CD4-positive, alpha-beta T cell (primary cell): ENCODE results near the gene TMEM131. TPM values are rescaled to one million over a fixed set of nuclear protein-coding genes. Genes with fewer than 3 reads are reported as not detected.

Source experiments
- ATAC-seq: fragments of 200-7000 bp; cut with Tn5 transposase; one replicate; pipeline ENCODE4 v1.10.0; 2022; ENCODE audit warnings: mild to moderate bottlenecking; ENCODE audit not compliant: poor library complexity
- CTCF ChIA-PET: fragments of 350-600 bp; sonication (Branson Sonifier 250); formaldehyde crosslinking; loops from one replicate; lab custom pipeline; 2021; ENCODE audit warnings: antibody characterized with exemption, inconsistent platforms; lab: Charles Lee
- POLR2A ChIA-PET: fragments of 350-600 bp; sonication (Branson Sonifier 250); formaldehyde crosslinking; loops from one replicate; lab custom pipeline; 2021; ENCODE audit warnings: antibody characterized with exemption, inconsistent platforms; lab: Charles Lee
- DNase-seq, 14 experiments: peaks; one replicate each; pipeline ENCODE4 v3.0.0-alpha.2; 2013 to 2020; ENCODE audit warnings: mixed read lengths in 2 of 14
- H3K27ac ChIP-seq, 2 donors: one replicate each; pipeline versions ENCODE4 v1.5.1 to v1.7.0; 2013; ENCODE audit warnings: low read length in 2 of 2, low read depth in 1 of 2, mild to moderate bottlenecking in 1 of 2
- H3K27me3 ChIP-seq, 2 experiments: 1 replicate in 1 of 2; 2 replicates in 1 of 2; pipeline versions ENCODE4 v1.6.1 to v1.7.0; 2013; ENCODE audit warnings: low read length in 2 of 2, control low read depth in 1 of 2, mild to moderate bottlenecking in 1 of 2, moderate library complexity in 1 of 2; ENCODE audit not compliant: insufficient read depth in 2 of 2, control insufficient read depth in 1 of 2
- H3K36me3 ChIP-seq: one replicate; pipeline ENCODE4 v1.6.1; 2013; ENCODE audit warnings: low read length, control low read depth; ENCODE audit not compliant: insufficient read depth
- H3K4me1 ChIP-seq: one replicate; pipeline ENCODE4 v1.6.1; 2013; ENCODE audit warnings: low read length, control low read depth; ENCODE audit not compliant: insufficient read depth
- H3K4me3 ChIP-seq: one replicate; pipeline ENCODE4 v1.5.1; 2013; ENCODE audit warnings: mild to moderate bottlenecking, low read length, moderate library complexity
- H3K9me3 ChIP-seq, 2 experiments: 1 replicate in 1 of 2; 2 replicates in 1 of 2; pipeline versions ENCODE4 v1.6.1 to v1.7.0; 2013; ENCODE audit warnings: low read length in 2 of 2, mild to moderate bottlenecking in 2 of 2, control low read depth in 1 of 2, moderate library complexity in 1 of 2; ENCODE audit not compliant: control insufficient read depth in 1 of 2, insufficient read depth in 1 of 2
- H3K27ac Mint-ChIP-seq: one replicate; pipeline ENCODE4 v1.8.0; 2020; ENCODE audit warnings: mixed read lengths
- H3K27me3 Mint-ChIP-seq: one replicate; pipeline ENCODE4 v1.8.0; 2021; ENCODE audit warnings: mixed read lengths
- H3K36me3 Mint-ChIP-seq: one replicate; pipeline ENCODE4 v1.8.0; 2021; ENCODE audit warnings: low read depth, mixed read lengths
- H3K4me1 Mint-ChIP-seq: one replicate; pipeline ENCODE4 v1.8.0; 2021; ENCODE audit warnings: low read depth, mixed read lengths
- H3K4me3 Mint-ChIP-seq: one replicate; pipeline ENCODE4 v1.8.0; 2020; ENCODE audit warnings: mild to moderate bottlenecking, mixed read lengths
- H3K9me3 Mint-ChIP-seq: one replicate; pipeline ENCODE4 v1.8.0; 2020; ENCODE audit warnings: mixed read lengths
- CTCF ChIP-seq: fragments of 200-600 bp; IDR thresholded peaks from one replicate; pipeline ENCODE4 v1.8.0; 2022; ENCODE audit warnings: antibody characterized with exemption, mild to moderate bottlenecking
- intact Hi-C, 2 experiments: fragments of 100-400 bp; cut with DNase I in 1 of 2; cut with micrococcal nuclease in 1 of 2; formaldehyde crosslinking; loops; one replicate each; pipeline versions ENCODE4 v1.15.1 to v1.9.0; 2023 to 2025; cut with DNase I, micrococcal nuclease
- total RNA-seq, 174 experiments: library from RNA in 2 of 174; stranded (reverse) in 2 of 174; gene quantifications; one replicate each; pipeline ENCODE4 v1.2.3 and lab custom pipeline; 2021 to 2026

Gene TMEM131
- total RNA-seq, 2 experiments from 2014 or later: 29.2 to 33.6 TPM

- Mint-ChIP-seq H3K27ac (no peak overlapping the region), H3K9me3 (peaks cover 5% of the 10 kb centered on the region), H3K36me3 (no peaks in the 10 kb centered on the region), H3K4me3 (no peak overlapping the region), H3K27me3 (peaks cover 9% of the 10 kb centered on the region), H3K4me1 (no peaks in the 10 kb centered on the region)
- H3K27me3 ChIP-seq: peaks cover 0 to 8% of the 10 kb centered on the region in 2 experiments
- no peak for ATAC-seq
- H3K4me1 ChIP-seq: no peaks in the 10 kb centered on the region
- no peak for TF ChIP-seq CTCF
- no peak for DNase-seq
- H3K36me3 ChIP-seq: no peaks in the 10 kb centered on the region
- H3K4me3 ChIP-seq: no peak overlapping the region
- ChIA-PET POLR2A (no interaction called here), CTCF (no interaction called here)
- H3K9me3 ChIP-seq: peaks cover 0 to 11% of the 10 kb centered on the region in 2 experiments
- intact Hi-C loops: no loop called here
- H3K27ac ChIP-seq: no peak overlapping the region
Observed at GRCh38 chr2:98037206-98037605, 41.5 kb upstream of the TMEM131 start.

DNA sequence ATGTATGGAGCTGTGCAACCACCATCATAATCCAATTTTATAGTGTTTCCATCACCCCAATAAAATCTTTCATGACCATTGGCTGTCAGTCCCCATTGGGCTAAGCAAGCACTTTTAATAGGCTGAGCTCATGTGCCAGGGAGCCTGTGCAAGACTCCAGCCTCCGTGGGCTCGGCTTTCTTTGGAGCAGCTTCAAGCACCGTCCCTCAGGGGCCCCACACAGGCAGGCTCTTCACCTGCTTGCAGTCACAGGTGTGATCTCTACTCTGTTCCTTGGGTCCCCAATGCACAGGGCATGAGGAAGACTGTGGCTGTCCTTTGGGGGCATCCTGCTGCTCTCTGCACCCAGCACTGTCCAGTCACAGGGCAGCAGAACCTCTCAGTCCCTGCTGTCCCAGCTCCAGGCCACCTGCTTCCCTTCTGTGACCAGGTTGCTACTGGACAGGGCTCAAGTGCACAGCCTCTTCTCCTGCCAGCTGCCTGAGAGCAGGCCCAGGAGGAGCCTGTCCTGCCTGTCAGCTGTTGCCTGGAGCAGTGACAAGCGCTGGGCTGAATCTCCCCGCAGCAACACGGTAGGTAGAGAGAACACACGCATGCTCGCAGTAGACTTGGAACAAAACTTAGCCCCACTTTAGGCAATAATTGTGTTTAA, 40.7 kb upstream of the TMEM131 start:
- Histone ChIP-seq H3K4me3 (no peak overlapping the region), H3K9me3 (peaks cover 0 to 11% of the 10 kb centered on the region in 2 experiments), H3K36me3 (no peaks in the 10 kb centered on the region), H3K4me1 (no peaks in the 10 kb centered on the region), H3K27me3 (peaks cover 0 to 6% of the 10 kb centered on the region in 2 experiments), H3K27ac (no peak overlapping the region)
- CTCF ChIA-PET: no interaction called here
- no peak for DNase-seq
- no peaks in the 10 kb centered on the region for H3K36me3 Mint-ChIP-seq
- no peak overlapping the region for H3K4me3 Mint-ChIP-seq
- no peaks in the 10 kb centered on the region for H3K9me3 Mint-ChIP-seq
- no peak for TF ChIP-seq CTCF
- ATAC-seq: no peak
- POLR2A ChIA-PET: no interaction called here
- peaks cover 6% of the 10 kb centered on the region for H3K27me3 Mint-ChIP-seq
- H3K4me1 Mint-ChIP-seq: no peaks in the 10 kb centered on the region
- intact Hi-C loops: no loop called here
- H3K27ac Mint-ChIP-seq: no peak overlapping the region

- ChIA-PET CTCF (no interaction called here), POLR2A (no interaction called here)
- DNase-seq: no peak
Observed at GRCh38 chr2:98034745-98035144, 39.0 kb upstream of the TMEM131 start.

More at GRCh38 chr2:98034745-98035144, 39.0 kb upstream of the TMEM131 start:
- no peak overlapping the region for H3K27ac Mint-ChIP-seq
- Histone ChIP-seq H3K27ac (no peak overlapping the region), H3K4me1 (no peaks in the 10 kb centered on the region), H3K36me3 (no peaks in the 10 kb centered on the region), H3K4me3 (no peak overlapping the region), H3K27me3 (peaks cover 0 to 2% of the 10 kb centered on the region in 2 experiments), H3K9me3 (peaks cover 0 to 5% of the 10 kb centered on the region in 2 experiments)
- H3K4me3 Mint-ChIP-seq: no peak overlapping the region
- intact Hi-C loops: no loop called here
- H3K9me3 Mint-ChIP-seq: no peaks in the 10 kb centered on the region
- no peak for ATAC-seq
- TF ChIP-seq CTCF: no peak
- no peaks in the 10 kb centered on the region for H3K4me1 Mint-ChIP-seq
- no peaks in the 10 kb centered on the region for H3K36me3 Mint-ChIP-seq
- no peaks in the 10 kb centered on the region for H3K27me3 Mint-ChIP-seq
